NB4 (cell line): Measurements from ENCODE around the gene PRR13.

ENCODE experiments used
- DNase-seq: peaks from one replicate; pipeline ENCODE4 v3.0.0; 2010; ENCODE audit warnings: low read depth
- H3K4me3 ChIP-seq: one replicate; pipeline ENCODE4 v1.5.1; 2011; ENCODE audit warnings: mild to moderate bottlenecking, low read depth, low read length, moderate library complexity
- MYC ChIP-seq: IDR thresholded peaks from 2 replicates; pipeline ENCODE4 v1.6.1; 2011; ENCODE audit warnings: low read depth, low read length
- POLR2A ChIP-seq: IDR thresholded peaks from 2 replicates; pipeline ENCODE4 v1.6.1; 2011; ENCODE audit warnings: mild to moderate bottlenecking; ENCODE audit not compliant: insufficient read length; ENCODE audit errors: extremely low read depth
- TF ChIP-seq, protein P1 (sequence below): IDR thresholded peaks from 2 replicates; pipeline ENCODE4 v1.6.1; 2011; ENCODE audit warnings: low read depth, low read length
- TF ChIP-seq, protein P2 (sequence below): IDR thresholded peaks from one replicate; pipeline ENCODE4 v1.5.1; 2012; ENCODE audit warnings: low read depth, low read length

PRR13 gene

DNA sequence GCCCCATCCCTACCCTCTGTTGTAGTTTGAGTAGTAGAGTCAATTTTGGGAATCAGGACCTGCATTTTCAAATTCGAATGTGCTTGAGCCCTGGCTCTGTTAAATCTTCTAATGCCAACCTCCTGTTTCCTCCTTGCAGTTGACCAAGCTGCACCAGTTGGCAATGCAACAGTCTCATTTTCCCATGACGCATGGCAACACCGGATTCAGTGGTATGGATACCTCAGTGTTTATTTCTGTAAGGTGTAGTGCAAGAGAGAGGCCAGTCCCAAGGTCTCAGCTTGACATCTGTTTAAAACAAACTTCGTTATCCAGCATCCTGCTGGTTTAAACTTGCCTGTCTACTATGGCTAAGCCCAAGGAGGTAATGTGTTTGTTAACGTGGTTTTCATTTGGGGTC, 25.5 kb downstream of the PRR13 start:
- no peak overlapping the region for H3K4me3 ChIP-seq
- TF ChIP-seq, protein P1, sequence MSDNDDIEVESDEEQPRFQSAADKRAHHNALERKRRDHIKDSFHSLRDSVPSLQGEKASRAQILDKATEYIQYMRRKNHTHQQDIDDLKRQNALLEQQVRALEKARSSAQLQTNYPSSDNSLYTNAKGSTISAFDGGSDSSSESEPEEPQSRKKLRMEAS: no peak
- TF ChIP-seq, protein P2, sequence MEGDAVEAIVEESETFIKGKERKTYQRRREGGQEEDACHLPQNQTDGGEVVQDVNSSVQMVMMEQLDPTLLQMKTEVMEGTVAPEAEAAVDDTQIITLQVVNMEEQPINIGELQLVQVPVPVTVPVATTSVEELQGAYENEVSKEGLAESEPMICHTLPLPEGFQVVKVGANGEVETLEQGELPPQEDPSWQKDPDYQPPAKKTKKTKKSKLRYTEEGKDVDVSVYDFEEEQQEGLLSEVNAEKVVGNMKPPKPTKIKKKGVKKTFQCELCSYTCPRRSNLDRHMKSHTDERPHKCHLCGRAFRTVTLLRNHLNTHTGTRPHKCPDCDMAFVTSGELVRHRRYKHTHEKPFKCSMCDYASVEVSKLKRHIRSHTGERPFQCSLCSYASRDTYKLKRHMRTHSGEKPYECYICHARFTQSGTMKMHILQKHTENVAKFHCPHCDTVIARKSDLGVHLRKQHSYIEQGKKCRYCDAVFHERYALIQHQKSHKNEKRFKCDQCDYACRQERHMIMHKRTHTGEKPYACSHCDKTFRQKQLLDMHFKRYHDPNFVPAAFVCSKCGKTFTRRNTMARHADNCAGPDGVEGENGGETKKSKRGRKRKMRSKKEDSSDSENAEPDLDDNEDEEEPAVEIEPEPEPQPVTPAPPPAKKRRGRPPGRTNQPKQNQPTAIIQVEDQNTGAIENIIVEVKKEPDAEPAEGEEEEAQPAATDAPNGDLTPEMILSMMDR: no peak
- TF ChIP-seq MYC (no peak), POLR2A (no peak)
- no peak for DNase-seq

DNA sequence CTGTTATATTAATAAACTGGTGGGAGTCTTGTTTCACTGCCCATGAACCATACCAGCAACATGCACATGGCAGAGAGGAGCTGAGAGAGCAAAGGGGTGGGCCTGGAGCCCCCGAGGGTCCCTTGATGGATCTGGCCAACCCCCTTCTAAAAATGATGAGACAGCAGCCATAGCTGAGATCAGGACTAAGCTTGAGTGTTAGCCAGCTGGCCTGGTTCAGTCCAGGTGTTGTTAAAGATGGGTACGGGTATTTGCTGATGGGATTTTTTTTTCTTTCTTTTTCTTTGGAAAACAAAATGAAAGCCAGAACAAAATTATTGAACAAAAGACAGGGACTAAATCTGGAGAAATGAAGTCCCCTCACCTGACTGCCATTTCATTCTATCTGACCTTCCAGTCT, 26.3 kb downstream of the PRR13 start:
- H3K4me3 ChIP-seq: no peak overlapping the region
- TF ChIP-seq, protein P1: no peak
- TF ChIP-seq POLR2A (no peak), MYC (no peak)
- TF ChIP-seq, protein P2: no peak
- no peak for DNase-seq

DNA sequence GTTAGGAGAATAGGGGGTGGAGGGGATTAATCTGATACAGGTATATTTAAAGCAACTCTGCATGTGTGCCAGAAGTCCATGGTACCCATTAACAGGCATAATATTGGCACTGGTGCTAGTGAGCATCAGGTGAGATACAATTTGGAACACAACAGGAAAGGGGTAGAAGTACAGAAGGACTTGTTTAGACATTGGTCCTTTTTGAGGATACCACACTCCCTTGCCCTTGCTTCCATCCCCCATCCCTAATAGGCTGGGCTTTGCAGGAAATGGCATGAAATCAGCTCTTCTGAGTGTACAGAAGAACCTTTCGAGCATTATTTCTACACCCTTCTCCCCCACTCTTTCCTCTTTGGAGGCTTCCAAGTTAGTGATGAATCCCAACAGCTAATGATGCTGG, 26.7 kb downstream of the PRR13 start:
- no peak overlapping the region for H3K4me3 ChIP-seq

DNA sequence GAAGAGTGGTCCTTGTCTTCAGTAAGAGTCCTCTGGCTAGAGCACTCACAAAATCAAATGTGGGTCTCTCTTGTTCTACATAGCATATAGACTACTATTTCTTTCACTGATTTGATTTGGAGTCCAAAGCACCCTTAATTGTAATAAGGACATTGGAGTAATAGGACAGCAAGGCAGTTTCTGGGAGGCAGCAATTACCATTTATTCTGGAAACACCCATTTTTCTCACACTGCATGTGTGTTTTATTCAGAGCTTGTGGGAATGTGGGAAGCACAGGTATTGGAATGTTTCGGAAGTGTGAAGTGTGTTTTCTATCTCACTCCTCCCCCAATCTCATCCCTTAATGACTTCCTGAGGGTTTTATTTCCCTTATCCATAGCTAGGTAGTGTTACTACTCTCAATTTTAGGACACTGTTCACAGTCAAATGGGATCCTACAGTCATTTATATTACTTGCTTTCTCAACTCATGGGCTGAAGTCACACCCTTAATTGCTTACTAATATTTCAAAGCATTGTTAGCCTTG, 30.6 kb downstream of the PRR13 start:
- TF ChIP-seq, protein P2: no peak
- TF ChIP-seq MYC (no peak), POLR2A (no peak)
- TF ChIP-seq, protein P1: no peak
- H3K4me3 ChIP-seq: no peak overlapping the region
- DNase-seq: no peak

More for the DNA sequence above, 26.7 kb downstream of the PRR13 start:
- TF ChIP-seq, protein P2: no peak
- TF ChIP-seq, protein P1: no peak
- TF ChIP-seq POLR2A (no peak), MYC (no peak)
- no peak for DNase-seq

DNA sequence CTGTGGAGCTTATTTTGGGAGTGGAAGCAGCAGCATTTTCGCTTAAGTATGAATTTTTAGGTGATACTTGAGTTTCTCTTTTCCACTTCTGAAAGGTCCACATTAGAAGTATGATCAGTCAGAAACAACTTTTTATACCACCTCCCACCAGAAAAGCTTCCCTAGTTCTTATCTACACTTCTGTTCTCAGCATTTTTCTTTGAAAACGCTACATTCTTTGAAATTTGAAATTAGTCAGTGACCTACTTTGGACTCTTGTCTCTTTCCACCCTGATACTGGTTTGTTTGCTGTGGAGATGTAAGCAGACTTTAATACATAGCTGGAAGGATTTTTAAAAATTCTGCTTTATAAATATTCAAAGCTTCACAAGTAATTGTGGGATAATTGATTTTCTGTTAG, 32.5 kb downstream of the PRR13 start:
- TF ChIP-seq MYC: no peak
- TF ChIP-seq, protein P2: no peak
- TF ChIP-seq POLR2A: no peak
- TF ChIP-seq, protein P1: no peak
- DNase-seq: no peak
- no peak overlapping the region for H3K4me3 ChIP-seq

DNA sequence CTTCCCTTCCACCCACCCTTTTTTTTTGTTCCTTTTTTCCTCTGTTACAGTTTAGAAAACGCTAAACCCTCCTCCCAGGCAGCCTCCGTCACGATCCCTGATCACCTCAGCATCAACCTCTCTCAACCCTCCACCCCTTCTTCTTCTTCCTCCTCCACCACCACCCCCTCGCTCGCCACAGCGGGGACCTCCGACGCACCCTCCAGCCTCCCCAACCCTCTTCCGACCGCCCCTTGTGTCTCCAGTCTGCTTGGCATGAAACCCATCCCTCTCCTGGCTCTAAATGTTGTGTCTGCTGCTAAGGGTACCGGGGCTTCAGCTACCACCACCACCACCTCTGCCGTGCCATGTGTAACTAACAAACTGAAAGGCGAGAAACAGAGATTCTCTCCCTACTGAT, 33.3 kb downstream of the PRR13 start:
- no peak for DNase-seq
- TF ChIP-seq, protein P2: no peak
- TF ChIP-seq, protein P1: no peak
- TF ChIP-seq MYC: no peak
- no peak for TF ChIP-seq POLR2A
- no peak overlapping the region for H3K4me3 ChIP-seq
